K562 (cell line): ENCODE measurements around the gene TANK. TPM values are rescaled to one million over a fixed set of nuclear protein-coding genes. Genes with fewer than 3 reads are reported as not detected.

Experiments
- BRCA1 ChIP-seq, 2 experiments: fragments of 450-650 bp in 1 of 2; sonication (generic) in 1 of 2; formaldehyde crosslinking in 1 of 2; IDR thresholded peaks; 2 replicates each; pipeline versions ENCODE4 v1.5.0 to v1.6.1; 2017 to 2020; ENCODE audit warnings: mild to moderate bottlenecking in 1 of 2, missing genetic modification reagents in 1 of 2
- BRD9 ChIP-seq: fragments of 450-650 bp; IDR thresholded peaks from 2 replicates; pipeline ENCODE4 v1.6.1; 2018; ENCODE audit warnings: low read depth; ENCODE audit not compliant: partially characterized antibody
- CGGBP1 ChIP-seq: fragments of 250-450 bp; sonication (Bioruptor Pico); IDR thresholded peaks from 2 replicates; pipeline ENCODE4 v1.9.0; 2021; ENCODE audit warnings: mild to moderate bottlenecking
- CREB1 ChIP-seq, 2 experiments: sonication (generic) in 1 of 2; formaldehyde crosslinking in 1 of 2; IDR thresholded peaks; 2 replicates each; pipeline versions ENCODE4 v1.6.1 to v1.8.0; 2012 to 2022; ENCODE audit warnings: inconsistent platforms in 1 of 2, mild to moderate bottlenecking in 1 of 2, missing genetic modification reagents in 1 of 2, moderate library complexity in 1 of 2
- FOXJ2 ChIP-seq: fragments of 200-800 bp; sonication (Bioruptor generic); IDR thresholded peaks from 2 replicates; pipeline ENCODE4 v1.6.1; 2016; ENCODE audit warnings: missing genetic modification characterization, missing compliant biosample characterization
- GTF2E2 ChIP-seq: fragments of 200-800 bp; sonication (Bioruptor generic); IDR thresholded peaks from 2 replicates; pipeline ENCODE4 v1.6.1; 2016; ENCODE audit warnings: missing genetic modification characterization, missing compliant biosample characterization
- HDGF ChIP-seq: fragments of 450-650 bp; IDR thresholded peaks from 2 replicates; pipeline ENCODE4 v1.6.1; 2016
- JUN ChIP-seq, 2 experiments: sonication (generic) in 1 of 2; formaldehyde crosslinking in 1 of 2; IDR thresholded peaks; 2 replicates each; pipeline versions ENCODE4 v1.6.1 to v1.8.0; 2012 to 2022; ENCODE audit warnings: borderline replicate concordance in 2 of 2, mild to moderate bottlenecking in 2 of 2, improper control_type of control experiment in 1 of 2, low read depth in 1 of 2, low read length in 1 of 2, missing genetic modification reagents in 1 of 2
- KHSRP ChIP-seq: fragments of 450-650 bp; IDR thresholded peaks from 2 replicates; pipeline ENCODE4 v1.6.1; 2017
- NELFE ChIP-seq: IDR thresholded peaks from 2 replicates; pipeline ENCODE4 v1.6.1; 2011; ENCODE audit warnings: mild to moderate bottlenecking; ENCODE audit not compliant: insufficient read depth, insufficient read length
- SREBF1 ChIP-seq: fragments of 150-350 bp; IDR thresholded peaks from 2 replicates; pipeline ENCODE4 v1.6.1; 2014; ENCODE audit warnings: antibody characterized with exemption, low read depth, low read length, borderline replicate concordance
- SREBF2 ChIP-seq: sonication (generic); formaldehyde crosslinking; IDR thresholded peaks from 2 replicates; pipeline ENCODE4 v1.4.0; 2020; ENCODE audit warnings: mild to moderate bottlenecking, missing genetic modification reagents
- TAL1 ChIP-seq: fragments of 450-650 bp; IDR thresholded peaks from 2 replicates; pipeline ENCODE4 v1.6.1; 2016; ENCODE audit warnings: mild to moderate bottlenecking
- TFE3 ChIP-seq: fragments of 450-650 bp; formaldehyde crosslinking; IDR thresholded peaks from 2 replicates; pipeline ENCODE4 v1.4.0; 2020; ENCODE audit warnings: mild to moderate bottlenecking, mixed read lengths
- TRIM24 ChIP-seq, 2 experiments: fragments of 450-650 bp; IDR thresholded peaks; 2 replicates each; pipeline ENCODE4 v1.6.1; 2016
- U2AF1 ChIP-seq: fragments of 200-400 bp; formaldehyde crosslinking; optimal IDR thresholded peaks from 2 replicates; pipeline ENCODE3; 2017; ENCODE audit warnings: mild to moderate bottlenecking, low read depth, low read length, moderate library complexity
- ZC3H11A ChIP-seq: IDR thresholded peaks from 2 replicates; pipeline ENCODE4 v1.6.1; 2012; ENCODE audit warnings: low read depth, low read length, improper control_type of control experiment
- ZNF398 ChIP-seq: fragments of 250-450 bp; sonication (Bioruptor Pico); IDR thresholded peaks from 2 replicates; pipeline ENCODE4 v1.8.0; 2021; ENCODE audit warnings: moderate library complexity, mild to moderate bottlenecking, inconsistent platforms
- polyA plus RNA-seq, 8 experiments: library from polyadenylated mRNA; depleted of rRNA in 4 of 8; stranded (reverse) in 5 of 8; unstranded in 3 of 8; fragments of >200 nt; fragmentation: Nextera tagmentation in 2 of 8; fragmentation: Illumina TruSeq in 1 of 8; extraction: Ambion mirVana in 2 of 8; extraction: Trizol in 1 of 8; gene quantifications; 2 replicates each; pipeline versions ENCODE4 v1.2.1 to v1.2.3, GENCODE V29; 2011 to 2014; ENCODE audit warnings: inconsistent platforms in 1 of 8, missing spikeins in 1 of 8
- total RNA-seq, 7 experiments: library from RNA; depleted of rRNA in 6 of 7; stranded (reverse); fragments of >200 nt in 6 of 7; fragmentation: Illumina TruSeq in 2 of 7; extraction: Trizol in 2 of 7; gene quantifications; 2 replicates each; pipeline versions ENCODE4 v1.2.1 to v1.2.3, GENCODE V29; 2011 to 2021; ENCODE audit warnings: low replicate concordance in 1 of 7
- TF ChIP-seq, protein P1 (sequence below): fragments of 250-450 bp; sonication (Bioruptor Pico); IDR thresholded peaks from 2 replicates; pipeline ENCODE4 v1.5.0; 2020; ENCODE audit warnings: mild to moderate bottlenecking, borderline replicate concordance
- TF ChIP-seq, protein P2 (sequence below): fragments of 250-450 bp; sonication (Bioruptor Pico); IDR thresholded peaks from 2 replicates; pipeline ENCODE4 v1.5.0; 2020; ENCODE audit warnings: mild to moderate bottlenecking

TANK gene
- total and polyA plus RNA-seq, 9 of the 15 experiments (the other 6 are each of a cell fraction or from before 2014, with no cell fraction given) = 43.0 to 91.5 (median 54.4) TPM

DNA sequence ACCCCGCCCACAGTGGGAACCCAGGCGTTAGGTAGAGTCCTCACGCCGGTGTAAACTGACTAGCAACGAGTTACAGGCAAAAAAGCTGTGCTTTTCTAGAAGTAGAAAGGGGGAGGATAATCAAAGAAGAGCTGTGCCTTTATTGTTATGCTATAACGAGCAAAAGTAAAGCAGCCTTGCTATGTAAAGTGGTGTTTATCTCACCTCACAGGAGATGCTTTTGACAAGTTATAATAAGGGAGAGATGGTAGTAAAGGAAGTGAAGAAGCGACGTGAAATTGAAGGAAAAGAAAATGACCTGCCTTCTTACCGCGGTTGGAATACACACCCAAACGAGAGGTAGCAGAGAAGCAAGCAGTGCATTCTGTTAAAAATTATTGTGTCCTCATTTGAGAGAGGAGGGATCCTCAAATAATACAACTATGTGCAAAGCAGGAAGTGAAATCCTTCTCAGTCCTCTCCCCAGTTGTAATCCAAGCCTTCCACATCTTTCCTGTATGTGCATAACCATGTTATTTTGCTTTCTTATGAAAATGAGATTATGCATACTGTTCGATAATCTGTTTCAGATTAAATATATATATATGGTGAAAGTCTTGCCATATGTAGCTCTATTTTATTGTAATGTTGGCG lies 962 bp downstream of the TANK start (continued):
- TF ChIP-seq BRCA1 (IDR thresholded peaks at IDR 0.05) (no peak), BRCA1 (CRISPR knock-in tag; IDR thresholded peaks at IDR 0.05) (no peak), NELFE (no peak), GTF2E2 (tag) (no peak), HDGF (0 out of 2 replicates have a peak, but pooled peaks have one; percentile 65), BRD9 (no peak), FOXJ2 (tag) (no peak), JUN (IDR thresholded peaks at IDR 0.05; ENCODE audit: borderline replicate concordance, low read depth, low read length) (no peak), JUN (CRISPR knock-in tag; IDR thresholded peaks at IDR 0.05; ENCODE audit: borderline replicate concordance) (no peak), U2AF1 (no peak), ZNF398 (CRISPR knock-in tag) (no peak), SREBF2 (CRISPR knock-in tag) (no peak), CGGBP1 (CRISPR knock-in tag) (no peak), ZC3H11A (no peak), KHSRP (no peak), TRIM24 (IDR thresholded peaks at IDR 0.05) (0 out of 4 replicates have a peak, but pooled peaks of 1 of the 2 experiments have one; percentile 2), SREBF1 (no peak), TAL1 (no peak), CREB1 (IDR thresholded peaks at IDR 0.05) (no peak), CREB1 (CRISPR knock-in tag; IDR thresholded peaks at IDR 0.05) (no peak), TFE3 (CRISPR knock-in tag) (no peak)
- TF ChIP-seq, protein P1, sequence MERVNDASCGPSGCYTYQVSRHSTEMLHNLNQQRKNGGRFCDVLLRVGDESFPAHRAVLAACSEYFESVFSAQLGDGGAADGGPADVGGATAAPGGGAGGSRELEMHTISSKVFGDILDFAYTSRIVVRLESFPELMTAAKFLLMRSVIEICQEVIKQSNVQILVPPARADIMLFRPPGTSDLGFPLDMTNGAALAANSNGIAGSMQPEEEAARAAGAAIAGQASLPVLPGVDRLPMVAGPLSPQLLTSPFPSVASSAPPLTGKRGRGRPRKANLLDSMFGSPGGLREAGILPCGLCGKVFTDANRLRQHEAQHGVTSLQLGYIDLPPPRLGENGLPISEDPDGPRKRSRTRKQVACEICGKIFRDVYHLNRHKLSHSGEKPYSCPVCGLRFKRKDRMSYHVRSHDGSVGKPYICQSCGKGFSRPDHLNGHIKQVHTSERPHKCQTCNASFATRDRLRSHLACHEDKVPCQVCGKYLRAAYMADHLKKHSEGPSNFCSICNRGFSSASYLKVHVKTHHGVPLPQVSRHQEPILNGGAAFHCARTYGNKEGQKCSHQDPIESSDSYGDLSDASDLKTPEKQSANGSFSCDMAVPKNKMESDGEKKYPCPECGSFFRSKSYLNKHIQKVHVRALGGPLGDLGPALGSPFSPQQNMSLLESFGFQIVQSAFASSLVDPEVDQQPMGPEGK (CRISPR knock-in tag) = no peak
- TF ChIP-seq, protein P2, sequence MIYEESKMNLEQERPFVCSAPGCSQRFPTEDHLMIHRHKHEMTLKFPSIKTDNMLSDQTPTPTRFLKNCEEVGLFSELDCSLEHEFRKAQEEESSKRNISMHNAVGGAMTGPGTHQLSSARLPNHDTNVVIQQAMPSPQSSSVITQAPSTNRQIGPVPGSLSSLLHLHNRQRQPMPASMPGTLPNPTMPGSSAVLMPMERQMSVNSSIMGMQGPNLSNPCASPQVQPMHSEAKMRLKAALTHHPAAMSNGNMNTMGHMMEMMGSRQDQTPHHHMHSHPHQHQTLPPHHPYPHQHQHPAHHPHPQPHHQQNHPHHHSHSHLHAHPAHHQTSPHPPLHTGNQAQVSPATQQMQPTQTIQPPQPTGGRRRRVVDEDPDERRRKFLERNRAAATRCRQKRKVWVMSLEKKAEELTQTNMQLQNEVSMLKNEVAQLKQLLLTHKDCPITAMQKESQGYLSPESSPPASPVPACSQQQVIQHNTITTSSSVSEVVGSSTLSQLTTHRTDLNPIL (CRISPR knock-in tag) = no peak
